Epithelial cell of prostate (primary cell): ENCODE results near the gene BCL2.

ENCODE experiments used
- DNase-seq: peaks from one replicate; pipeline ENCODE4 v3.0.0-alpha.2; 2011; ENCODE audit warnings: low read depth, low spot score
- H3K27ac ChIP-seq: fragments of 450-650 bp; 2 replicates; pipeline ENCODE4 v1.5.1; 2017; ENCODE audit warnings: mild to moderate bottlenecking

BCL2 gene

DNA sequence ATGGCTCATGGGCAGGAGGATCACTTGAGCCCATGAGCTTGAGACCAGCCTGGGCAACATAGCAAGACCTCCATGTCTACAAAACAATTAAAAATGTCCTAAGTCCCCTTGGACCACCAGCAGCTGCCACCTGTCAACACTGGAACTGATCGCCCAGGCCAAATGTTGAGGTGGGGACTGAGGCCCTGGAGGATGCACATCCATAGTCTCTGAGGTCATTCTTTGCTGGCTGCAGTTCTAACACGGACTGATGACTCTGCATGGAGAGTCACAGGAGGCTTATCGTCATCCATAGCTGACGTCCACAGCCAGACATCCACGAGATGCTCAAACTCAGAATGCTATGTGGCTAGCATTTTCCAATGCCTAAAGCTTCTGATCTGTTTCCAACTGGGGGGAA, 151.3 kb downstream of the BCL2 start:
- no peak for DNase-seq

DNA sequence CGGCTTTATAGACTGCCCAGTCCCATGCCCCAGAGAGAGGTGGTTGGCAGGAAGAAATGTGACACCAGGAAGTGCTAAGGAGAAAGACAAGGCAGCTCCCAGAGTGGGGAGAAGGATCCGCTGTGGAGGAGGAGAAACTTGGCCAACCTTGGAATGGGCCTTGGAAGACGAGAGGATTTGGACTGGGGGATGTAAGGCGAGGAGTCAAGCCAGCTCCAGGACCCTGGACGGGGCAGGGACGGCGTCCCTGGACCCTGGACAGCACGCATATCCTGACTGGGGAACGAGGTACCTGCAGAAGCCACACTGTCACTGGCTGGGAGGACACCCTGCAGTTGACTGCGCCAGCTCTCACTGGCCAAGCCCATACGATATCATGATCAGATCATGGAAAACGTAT, 153.4 kb downstream of the BCL2 start:
- no peak overlapping the region for H3K27ac ChIP-seq
- no peak for DNase-seq

More for the DNA sequence above, 151.3 kb downstream of the BCL2 start:
- H3K27ac ChIP-seq = no peak overlapping the region

- no peak for DNase-seq
- H3K27ac ChIP-seq = no peak overlapping the region
These were observed 155.2 kb downstream of the BCL2 start for GRCh38 chr18:63164396-63164795.

DNA sequence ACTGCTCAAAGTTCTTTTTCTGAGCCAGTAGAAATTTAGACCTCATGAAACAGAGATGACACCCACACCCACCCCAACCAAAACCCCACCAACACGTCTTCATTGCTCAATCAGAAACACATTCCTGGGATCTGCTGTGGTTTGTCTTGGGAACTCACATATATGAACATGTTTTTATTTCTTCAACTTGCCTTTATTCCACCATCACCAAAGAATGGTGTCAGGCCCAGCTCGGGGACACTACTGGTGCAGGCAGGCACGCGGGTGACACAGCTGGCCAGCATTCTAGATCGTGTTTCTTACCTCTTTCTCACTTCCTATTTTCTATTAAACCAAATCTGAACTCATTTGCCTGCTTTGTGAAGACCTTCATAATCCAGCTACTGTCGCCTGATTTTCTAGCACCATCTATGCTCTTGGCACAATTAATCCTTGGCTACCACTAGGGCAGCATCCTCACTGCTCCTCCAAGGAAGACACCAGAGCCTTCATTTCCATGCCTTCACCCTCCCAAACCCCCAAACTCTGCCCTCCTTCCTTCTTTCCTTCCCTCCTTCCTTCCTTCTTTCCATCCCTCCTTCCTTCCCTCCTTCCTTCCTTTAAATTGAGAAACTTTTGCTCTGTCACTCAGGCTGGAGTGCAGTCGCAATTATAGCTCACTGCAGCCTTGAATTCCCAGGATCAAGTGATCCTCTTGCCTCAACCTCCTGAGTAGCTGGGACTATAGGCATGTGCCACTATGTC, 157.1 kb downstream of the BCL2 start:
- H3K27ac ChIP-seq = no peak overlapping the region
- DNase-seq = no peak

GRCh38 chr18:63161761-63162195, 157.8 kb downstream of the BCL2 start:
- H3K27ac ChIP-seq = no peak overlapping the region
- peak; percentile 85 for DNase-seq

DNA sequence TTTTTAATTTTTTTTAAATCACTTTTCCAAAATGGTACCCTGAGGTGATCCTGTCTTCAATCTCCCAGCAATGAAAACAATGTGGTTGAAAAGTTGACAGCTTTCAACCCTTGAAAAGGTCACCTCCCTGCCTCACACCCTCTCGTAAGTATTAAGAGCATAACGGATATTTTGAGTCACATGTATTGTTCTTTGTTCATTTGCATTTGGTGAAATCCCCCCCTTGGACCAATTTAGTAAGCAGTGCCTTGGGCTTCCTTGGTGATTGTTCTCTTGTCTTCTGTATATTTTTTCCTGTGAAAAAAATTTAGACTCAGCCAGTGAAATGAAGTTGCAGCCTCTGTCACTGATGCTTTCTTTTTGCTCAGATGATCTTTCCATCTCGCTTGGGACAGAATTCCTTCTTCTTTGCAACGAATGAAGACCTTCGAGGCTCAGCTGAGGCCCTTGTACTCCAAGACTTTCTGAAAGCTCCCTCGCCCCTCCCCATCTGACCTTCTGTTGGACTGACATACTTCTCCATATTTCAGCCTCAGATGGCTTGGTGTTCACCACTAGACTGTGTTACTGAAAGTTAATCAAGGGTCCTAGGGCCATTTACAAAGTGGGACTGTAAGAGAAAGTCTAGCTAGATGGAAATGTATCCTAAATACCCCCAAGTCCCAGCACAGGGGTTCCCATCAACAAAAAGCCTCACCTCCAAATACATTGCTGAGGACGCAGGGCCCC, 158.4 kb downstream of the BCL2 start:
- no peak overlapping the region for H3K27ac ChIP-seq

GRCh38 chr18:63160172-63160995, 159.2 kb downstream of the BCL2 start:
- H3K27ac ChIP-seq = no peak overlapping the region
- no peak for DNase-seq

More for the DNA sequence above, 158.4 kb downstream of the BCL2 start:
- no peak for DNase-seq

DNA sequence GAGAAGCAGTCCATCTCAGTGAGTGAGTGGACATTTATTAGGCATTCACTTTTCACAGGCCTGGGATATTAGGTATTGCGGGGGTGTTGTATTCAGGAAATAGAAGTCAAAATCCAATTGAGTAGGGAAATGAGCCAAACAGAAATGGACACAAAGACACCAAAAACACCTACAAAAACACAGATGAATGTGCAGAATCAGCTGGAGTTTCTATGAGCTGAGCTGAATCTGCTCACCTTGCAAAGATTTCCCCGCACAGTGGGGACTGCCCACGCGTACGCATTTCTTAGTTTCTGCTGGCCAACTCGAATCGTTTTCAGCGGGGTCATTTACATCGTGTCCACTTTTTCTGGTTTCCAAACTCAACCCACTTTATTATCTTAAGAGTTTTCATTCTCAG, 160.0 kb downstream of the BCL2 start:
- H3K27ac ChIP-seq = no peak overlapping the region
- no peak for DNase-seq

GRCh38 chr18:63158676-63159291, 160.8 kb downstream of the BCL2 start:
- H3K27ac ChIP-seq = no peak overlapping the region
- no peak for DNase-seq

GRCh38 chr18:63158012-63158631, 161.4 kb downstream of the BCL2 start:
- H3K27ac ChIP-seq = no peak overlapping the region
- no peak for DNase-seq

DNA sequence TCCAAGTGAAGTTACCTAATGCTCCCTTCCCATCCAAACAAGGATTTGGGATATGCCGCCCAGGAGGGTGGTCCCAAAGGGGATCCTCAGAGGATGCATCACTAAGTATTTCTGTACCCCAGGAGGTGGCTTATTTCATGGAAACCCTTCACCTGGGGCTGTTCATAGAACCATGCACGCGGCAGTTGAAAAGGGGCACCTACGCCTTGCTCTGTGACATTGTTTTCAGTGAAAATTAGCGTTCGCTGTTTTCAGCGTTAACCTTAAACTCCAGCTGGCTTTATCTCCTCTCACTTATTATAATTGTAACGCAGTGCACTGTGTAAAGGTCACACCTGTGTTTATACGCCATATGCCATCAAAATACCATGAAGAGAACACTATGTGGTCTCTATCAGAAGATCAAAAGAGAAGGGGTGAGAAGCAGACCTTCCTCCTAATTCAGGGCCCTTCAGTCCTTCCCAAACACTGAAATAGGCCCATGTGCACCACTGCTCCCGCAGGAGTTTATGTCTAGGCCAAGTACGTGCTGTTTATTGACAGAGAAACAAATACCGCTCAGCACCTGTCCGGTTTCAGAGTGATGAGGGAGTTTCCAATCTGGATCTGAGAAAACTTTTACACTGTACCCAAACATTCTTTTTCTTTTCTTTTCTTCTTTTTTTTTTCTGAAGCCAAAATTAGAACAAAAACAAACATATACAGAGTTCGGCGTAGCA, 162.1 kb downstream of the BCL2 start:
- no peak overlapping the region for H3K27ac ChIP-seq
- no peak for DNase-seq

GRCh38 chr18:63155910-63156773, 163.4 kb downstream of the BCL2 start:
- no peak overlapping the region for H3K27ac ChIP-seq
- DNase-seq = no peak

- DNase-seq = no peak
- no peak overlapping the region for H3K27ac ChIP-seq
These were observed 164.3 kb downstream of the BCL2 start for GRCh38 chr18:63155169-63155852.

- H3K27ac ChIP-seq = no peak overlapping the region
- no peak for DNase-seq
These were observed 165.0 kb downstream of the BCL2 start for GRCh38 chr18:63154350-63155152.

DNA sequence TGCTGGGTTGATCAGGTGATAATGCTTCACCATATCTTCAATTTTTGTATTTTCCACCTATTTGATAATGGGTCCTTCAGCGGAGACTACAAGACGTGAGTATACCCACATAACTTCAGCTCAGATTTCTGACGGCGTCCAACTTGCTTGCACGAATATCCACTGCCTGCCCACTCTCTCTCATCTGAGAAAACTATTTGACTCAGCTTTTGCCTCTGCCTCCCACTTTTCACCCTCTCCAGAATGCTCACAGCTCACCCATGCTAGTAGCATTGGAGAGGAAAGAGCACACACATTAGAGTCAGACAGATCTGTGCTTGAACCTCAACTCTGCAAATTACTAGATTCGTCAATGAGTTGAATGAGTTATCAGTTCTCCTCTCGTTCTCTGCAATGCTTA, 166.8 kb downstream of the BCL2 start:
- DNase-seq = no peak
- no peak overlapping the region for H3K27ac ChIP-seq

GRCh38 chr18:63152096-63152495, 167.5 kb downstream of the BCL2 start:
- no peak overlapping the region for H3K27ac ChIP-seq
- no peak for DNase-seq

- no peak overlapping the region for H3K27ac ChIP-seq
- DNase-seq = no peak
These were observed 168.0 kb downstream of the BCL2 start for GRCh38 chr18:63151539-63151938.
